ENCODE data around the gene MEOX1.

MEOX1 gene

GRCh38 chr17:43652124-43652480 lies 9.6 kb downstream of the MEOX1 start:
- no peak for DNase-seq

- no peak for DNase-seq
Observed at GRCh38 chr17:43650471-43650870, 11.3 kb downstream of the MEOX1 start.

GRCh38 chr17:43648916-43649315 lies 12.8 kb downstream of the MEOX1 start:
- no peak for DNase-seq

GRCh38 chr17:43645765-43646481 lies 15.8 kb downstream of the MEOX1 start:
- DNase-seq = no peak

GRCh38 chr17:43645450-43645764 lies 16.3 kb downstream of the MEOX1 start:
- no peak for DNase-seq

GRCh38 chr17:43644081-43644480 lies 17.6 kb downstream of the MEOX1 start:
- no peak for DNase-seq

GRCh38 chr17:43641416-43641815 lies 20.3 kb downstream of the MEOX1 start:
- no peak for DNase-seq

- no peak for DNase-seq
Observed at GRCh38 chr17:43640491-43641252, 21.1 kb downstream of the MEOX1 start.

- no peak for DNase-seq
Observed at GRCh38 chr17:43637563-43638323, 24.0 kb downstream of the MEOX1 start.

GRCh38 chr17:43636426-43636825 lies 25.3 kb downstream of the MEOX1 start:
- no peak for DNase-seq

GRCh38 chr17:43634591-43635125 lies 27.1 kb downstream of the MEOX1 start:
- DNase-seq = no peak

- no peak for DNase-seq
Observed at GRCh38 chr17:43632221-43632620, 29.5 kb downstream of the MEOX1 start.

GRCh38 chr17:43631429-43631828 lies 30.3 kb downstream of the MEOX1 start:
- DNase-seq = no peak

GRCh38 chr17:43628089-43628650 lies 33.6 kb downstream of the MEOX1 start:
- DNase-seq = no peak

GRCh38 chr17:43627653-43628052 lies 34.1 kb downstream of the MEOX1 start:
- no peak for DNase-seq

- no peak for DNase-seq
Observed at GRCh38 chr17:43626023-43626422, 35.7 kb downstream of the MEOX1 start.

GRCh38 chr17:43625606-43626005 lies 36.1 kb downstream of the MEOX1 start:
- DNase-seq = no peak

GRCh38 chr17:43620581-43620980 lies 41.1 kb downstream of the MEOX1 start:
- no peak for DNase-seq

GRCh38 chr17:43620147-43620546 lies 41.6 kb downstream of the MEOX1 start:
- DNase-seq = no peak

GRCh38 chr17:43619705-43620104 lies 42.0 kb downstream of the MEOX1 start:
- no peak for DNase-seq

GRCh38 chr17:43618276-43618675 lies 43.4 kb downstream of the MEOX1 start:
- no peak for DNase-seq

GRCh38 chr17:43616852-43617251 lies 44.9 kb downstream of the MEOX1 start:
- DNase-seq = no peak

- DNase-seq = no peak
Observed at GRCh38 chr17:43616421-43616820, 45.3 kb downstream of the MEOX1 start.

Data from effector CD8-positive, alpha-beta T cell (primary cell).